HCT116 (cell line): Measurements from ENCODE around the gene CNTROB. TPM values are rescaled to one million over a fixed set of nuclear protein-coding genes. Genes with fewer than 3 reads are reported as not detected.

Experiments used
- ATAC-seq: fragments of 200-7000 bp; cut with Tn5 transposase; 2 replicates; pipeline ENCODE4 v1.9.1; 2020; ENCODE audit warnings: mild to moderate bottlenecking, moderate library complexity
- BruUV-seq: library from RNA; stranded (reverse); fragments of 400-500 nt; replicated peaks from 2 replicates; lab custom pipeline; 2021; lab: Mats Ljungman, UMichigan
- CTCF ChIA-PET: fragments of 300-600 bp; sonication (Branson Sonifier 250); formaldehyde crosslinking; loops from one replicate; lab custom pipeline; 2021; ENCODE audit warnings: antibody characterized with exemption; lab: Charles Lee
- POLR2A ChIA-PET: fragments of 300-600, 350-600 bp; sonication (Branson Sonifier 250); formaldehyde crosslinking; loops from one replicate; lab custom pipeline; 2021; ENCODE audit warnings: antibody characterized with exemption; lab: Charles Lee
- RAD21 ChIA-PET, 2 experiments: fragments of 300-600 bp; sonication (Branson Sonifier 250); formaldehyde crosslinking; loops; one replicate each; lab custom pipeline; 2023; ENCODE audit warnings: low total read pairs in 2 of 2; ENCODE audit not compliant: uncharacterized antibody in 2 of 2, unreplicated experiment in 2 of 2, low non-redundant PET in 1 of 2; lab: Charles Lee
- DNase-seq: peaks from one replicate; pipeline ENCODE4 v3.0.0-alpha.2; 2010; ENCODE audit warnings: low read depth, low spot score
- H2AFZ ChIP-seq: fragments of 200-600 bp; shearing (Covaris generic), sonication (generic); 2 replicates; pipeline ENCODE4 v1.6.1; 2017; ENCODE audit warnings: low read depth, mixed run types, mixed read lengths, antibody characterized with exemption, low read length; ENCODE audit not compliant: poor library complexity, severe bottlenecking
- H3K27ac ChIP-seq: 2 replicates; pipeline ENCODE4 v1.5.1; 2012; ENCODE audit warnings: low read depth, low read length
- H3K27me3 ChIP-seq: fragments of 200-600 bp; sonication (generic); 2 replicates; pipeline ENCODE4 v1.6.1; 2016; ENCODE audit warnings: mixed run types, low read length, mixed read lengths; ENCODE audit not compliant: insufficient read depth
- H3K36me3 ChIP-seq, 2 experiments: fragments of 200-500 bp in 1 of 2; fragments of 200-600 bp in 1 of 2; sonication (Bioruptor generic) in 1 of 2; sonication (generic) in 1 of 2; 2 replicates each; pipeline versions ENCODE4 v1.5.1 to v1.6.1; 2014 to 2016; ENCODE audit warnings: low read length in 2 of 2, inconsistent platforms in 1 of 2, mixed read lengths in 1 of 2, mixed run types in 1 of 2; ENCODE audit not compliant: insufficient read depth in 2 of 2, control insufficient read depth in 1 of 2
- H3K4me1 ChIP-seq, 2 experiments: fragments of 200-600 bp in 1 of 2; sonication (generic) in 1 of 2; 2 replicates each; pipeline versions ENCODE4 v1.5.1 to v1.6.1; 2012 to 2017; ENCODE audit warnings: low read length in 2 of 2, inconsistent platforms in 1 of 2, mild to moderate bottlenecking in 1 of 2, mixed read lengths in 1 of 2, mixed run types in 1 of 2, moderate library complexity in 1 of 2; ENCODE audit not compliant: insufficient read depth in 2 of 2, control insufficient read depth in 1 of 2
- H3K4me2 ChIP-seq: fragments of 200-600 bp; sonication (generic); 2 replicates; pipeline ENCODE4 v1.6.1; 2017; ENCODE audit warnings: mixed run types, low read length, mixed read lengths
- H3K4me3 ChIP-seq, 2 experiments: fragments of 200-600 bp in 1 of 2; sonication (generic) in 1 of 2; replicated peaks in 1 of 2; 2 replicates each; pipeline ENCODE4 v1.5.1; 2011 to 2016; ENCODE audit warnings: low read length in 2 of 2, control low read depth in 1 of 2, low read depth in 1 of 2, mild to moderate bottlenecking in 1 of 2, mixed read lengths in 1 of 2, mixed run types in 1 of 2
- H3K79me2 ChIP-seq: fragments of 200-600 bp; sonication (generic); 2 replicates; pipeline ENCODE4 v1.6.1; 2017; ENCODE audit warnings: mild to moderate bottlenecking, mixed run types, low read length, moderate library complexity, mixed read lengths; ENCODE audit not compliant: insufficient read depth
- H3K9ac ChIP-seq: fragments of 200-600 bp; sonication (generic); 2 replicates; pipeline ENCODE4 v1.6.1; 2016; ENCODE audit warnings: low read length, mixed read lengths
- H3K9me2 ChIP-seq: fragments of 200-600 bp; sonication (generic), shearing (Covaris generic); 2 replicates; pipeline ENCODE4 v1.6.1; 2017; ENCODE audit warnings: mixed run types, mild to moderate bottlenecking, moderate library complexity; ENCODE audit not compliant: insufficient read depth
- H3K9me3 ChIP-seq, 2 experiments: fragments of 200-500 bp in 1 of 2; fragments of 200-600 bp in 1 of 2; sonication (Bioruptor generic) in 1 of 2; sonication (generic) in 1 of 2; 2 replicates each; pipeline ENCODE4 v1.6.1; 2014 to 2017; ENCODE audit warnings: low read length in 2 of 2, mixed read lengths in 2 of 2, inconsistent platforms in 1 of 2, low read depth in 1 of 2, mild to moderate bottlenecking in 1 of 2, mixed run types in 1 of 2, moderate library complexity in 1 of 2; ENCODE audit not compliant: control insufficient read depth in 1 of 2, insufficient read depth in 1 of 2
- H4K20me1 ChIP-seq: fragments of 200-600 bp; sonication (generic), shearing (Covaris generic); 2 replicates; pipeline ENCODE4 v1.6.1; 2017; ENCODE audit warnings: mixed run types, mild to moderate bottlenecking, moderate library complexity; ENCODE audit not compliant: insufficient read depth
- CBX3 ChIP-seq: IDR thresholded peaks from 2 replicates; pipeline ENCODE4 v1.6.1; 2012; ENCODE audit warnings: low read depth
- RAD21 ChIP-seq: IDR thresholded peaks from 2 replicates; pipeline ENCODE4 v1.6.1; 2012; ENCODE audit warnings: low read depth, mild to moderate bottlenecking
- SP1 ChIP-seq: IDR thresholded peaks from 2 replicates; pipeline ENCODE4 v1.6.1; 2012; ENCODE audit warnings: low read depth
- SRF ChIP-seq: IDR thresholded peaks from 2 replicates; pipeline ENCODE4 v1.6.1; 2012; ENCODE audit warnings: low read depth
- intact Hi-C: fragments of 100-400 bp; cut with micrococcal nuclease; formaldehyde crosslinking; loops from 2 replicates; pipeline ENCODE4 v1.10.0; 2022
- total RNA-seq: library from RNA; stranded (reverse); gene quantifications from one replicate; pipeline ENCODE4 v1.2.1, GENCODE V29; 2021; ENCODE audit not compliant: unreplicated experiment
- TF ChIP-seq, protein P1 (sequence below): IDR thresholded peaks from 2 replicates; pipeline ENCODE4 v1.6.1; 2011; ENCODE audit warnings: mild to moderate bottlenecking, low read length, moderate library complexity; ENCODE audit not compliant: insufficient replicate concordance; ENCODE audit errors: extremely low read depth
- TF ChIP-seq, protein P2 (sequence below): IDR thresholded peaks from 2 replicates; pipeline ENCODE4 v1.6.1; 2012
- TF ChIP-seq, protein P3 (sequence below): IDR thresholded peaks from 2 replicates; pipeline ENCODE4 v1.6.1; 2012; ENCODE audit warnings: low read depth

The CNTROB gene
- total RNA-seq, 1 experiment from 2014 or later, result 54.6 TPM

DNA sequence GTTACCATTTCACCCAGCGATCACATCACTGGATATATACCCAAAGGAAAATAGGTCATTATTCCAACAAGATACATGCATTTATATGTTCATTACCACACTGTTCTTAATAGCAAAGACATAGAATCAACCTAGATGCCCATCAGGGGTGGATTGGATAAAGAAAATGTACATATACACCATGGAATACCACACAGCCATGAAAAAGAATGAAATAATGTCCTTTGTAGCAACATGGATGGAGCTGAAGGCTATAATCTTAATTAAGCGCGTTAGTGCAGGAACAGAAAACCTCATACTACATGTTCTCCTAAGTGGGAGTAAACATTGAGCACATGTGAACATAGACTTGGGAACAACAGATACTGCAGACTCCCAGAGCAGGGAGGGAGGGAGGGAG lies 18.6 kb downstream of the CNTROB start:
- Histone ChIP-seq H3K27me3 (no peaks in the 10 kb centered on the region), H3K9me3 (no peaks in the 10 kb centered on the region), H2AFZ (no peak overlapping the region), H3K4me2 (no peak overlapping the region), H3K4me1 (no peaks in the 10 kb centered on the region), H3K27ac (no peak overlapping the region), H3K4me3 (no peak overlapping the region)
- no TSS peak for BruUV-seq
- RAD21 ChIA-PET, result no interaction called here
- CTCF ChIA-PET, result no interaction called here
- intact Hi-C loops, result no loop called here
- TF ChIP-seq SP1 (no peak), SRF (no peak), CBX3 (no peak), RAD21 (no peak)
- TF ChIP-seq, protein P1, sequence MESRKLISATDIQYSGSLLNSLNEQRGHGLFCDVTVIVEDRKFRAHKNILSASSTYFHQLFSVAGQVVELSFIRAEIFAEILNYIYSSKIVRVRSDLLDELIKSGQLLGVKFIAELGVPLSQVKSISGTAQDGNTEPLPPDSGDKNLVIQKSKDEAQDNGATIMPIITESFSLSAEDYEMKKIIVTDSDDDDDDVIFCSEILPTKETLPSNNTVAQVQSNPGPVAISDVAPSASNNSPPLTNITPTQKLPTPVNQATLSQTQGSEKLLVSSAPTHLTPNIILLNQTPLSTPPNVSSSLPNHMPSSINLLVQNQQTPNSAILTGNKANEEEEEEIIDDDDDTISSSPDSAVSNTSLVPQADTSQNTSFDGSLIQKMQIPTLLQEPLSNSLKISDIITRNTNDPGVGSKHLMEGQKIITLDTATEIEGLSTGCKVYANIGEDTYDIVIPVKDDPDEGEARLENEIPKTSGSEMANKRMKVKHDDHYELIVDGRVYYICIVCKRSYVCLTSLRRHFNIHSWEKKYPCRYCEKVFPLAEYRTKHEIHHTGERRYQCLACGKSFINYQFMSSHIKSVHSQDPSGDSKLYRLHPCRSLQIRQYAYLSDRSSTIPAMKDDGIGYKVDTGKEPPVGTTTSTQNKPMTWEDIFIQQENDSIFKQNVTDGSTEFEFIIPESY, result no peak
- TF ChIP-seq, protein P2, sequence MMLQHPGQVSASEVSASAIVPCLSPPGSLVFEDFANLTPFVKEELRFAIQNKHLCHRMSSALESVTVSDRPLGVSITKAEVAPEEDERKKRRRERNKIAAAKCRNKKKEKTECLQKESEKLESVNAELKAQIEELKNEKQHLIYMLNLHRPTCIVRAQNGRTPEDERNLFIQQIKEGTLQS, result no peak
- TF ChIP-seq, protein P3, sequence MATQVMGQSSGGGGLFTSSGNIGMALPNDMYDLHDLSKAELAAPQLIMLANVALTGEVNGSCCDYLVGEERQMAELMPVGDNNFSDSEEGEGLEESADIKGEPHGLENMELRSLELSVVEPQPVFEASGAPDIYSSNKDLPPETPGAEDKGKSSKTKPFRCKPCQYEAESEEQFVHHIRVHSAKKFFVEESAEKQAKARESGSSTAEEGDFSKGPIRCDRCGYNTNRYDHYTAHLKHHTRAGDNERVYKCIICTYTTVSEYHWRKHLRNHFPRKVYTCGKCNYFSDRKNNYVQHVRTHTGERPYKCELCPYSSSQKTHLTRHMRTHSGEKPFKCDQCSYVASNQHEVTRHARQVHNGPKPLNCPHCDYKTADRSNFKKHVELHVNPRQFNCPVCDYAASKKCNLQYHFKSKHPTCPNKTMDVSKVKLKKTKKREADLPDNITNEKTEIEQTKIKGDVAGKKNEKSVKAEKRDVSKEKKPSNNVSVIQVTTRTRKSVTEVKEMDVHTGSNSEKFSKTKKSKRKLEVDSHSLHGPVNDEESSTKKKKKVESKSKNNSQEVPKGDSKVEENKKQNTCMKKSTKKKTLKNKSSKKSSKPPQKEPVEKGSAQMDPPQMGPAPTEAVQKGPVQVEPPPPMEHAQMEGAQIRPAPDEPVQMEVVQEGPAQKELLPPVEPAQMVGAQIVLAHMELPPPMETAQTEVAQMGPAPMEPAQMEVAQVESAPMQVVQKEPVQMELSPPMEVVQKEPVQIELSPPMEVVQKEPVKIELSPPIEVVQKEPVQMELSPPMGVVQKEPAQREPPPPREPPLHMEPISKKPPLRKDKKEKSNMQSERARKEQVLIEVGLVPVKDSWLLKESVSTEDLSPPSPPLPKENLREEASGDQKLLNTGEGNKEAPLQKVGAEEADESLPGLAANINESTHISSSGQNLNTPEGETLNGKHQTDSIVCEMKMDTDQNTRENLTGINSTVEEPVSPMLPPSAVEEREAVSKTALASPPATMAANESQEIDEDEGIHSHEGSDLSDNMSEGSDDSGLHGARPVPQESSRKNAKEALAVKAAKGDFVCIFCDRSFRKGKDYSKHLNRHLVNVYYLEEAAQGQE, result no peak
- TF ChIP-seq, all 23 proteins: peak for 0
- H3K9ac ChIP-seq, result no peak overlapping the region
- ATAC-seq, result no peak
- no peaks in the 10 kb centered on the region for H3K9me2 ChIP-seq
- POLR2A ChIA-PET, result no interaction called here
- no peaks in the 10 kb centered on the region for H3K79me2 ChIP-seq
- peaks cover 26 to 33% of the 10 kb centered on the region in 2 experiments; a peak in 3 of 4 replicates for H3K36me3 ChIP-seq
- no peaks in the 10 kb centered on the region for H4K20me1 ChIP-seq
- no peak for DNase-seq
